GM13977 (cell line): ENCODE data around the gene SCYL1.

Source experiments
- DNase-seq: peaks from one replicate; pipeline ENCODE4 v3.0.0; 2012; ENCODE audit warnings: low spot score
- in situ Hi-C: fragments of 300-500 bp; cut with MboI; formaldehyde crosslinking; loops from one replicate; pipeline ENCODE4 v1.12.0; 2022; ENCODE audit warnings: low sequenced_read_pairs, low pct_unique_long_range_greater_than_20kb, mixed read lengths, inconsistent platforms; ENCODE audit not compliant: unreplicated experiment
- TF ChIP-seq, protein P1 (sequence below): IDR thresholded peaks from 2 replicates; pipeline ENCODE4 v1.5.1; 2012; ENCODE audit warnings: mild to moderate bottlenecking, control low read depth; ENCODE audit not compliant: insufficient read depth; ENCODE audit errors: extremely low read depth, missing control alignments

Gene SCYL1

DNA sequence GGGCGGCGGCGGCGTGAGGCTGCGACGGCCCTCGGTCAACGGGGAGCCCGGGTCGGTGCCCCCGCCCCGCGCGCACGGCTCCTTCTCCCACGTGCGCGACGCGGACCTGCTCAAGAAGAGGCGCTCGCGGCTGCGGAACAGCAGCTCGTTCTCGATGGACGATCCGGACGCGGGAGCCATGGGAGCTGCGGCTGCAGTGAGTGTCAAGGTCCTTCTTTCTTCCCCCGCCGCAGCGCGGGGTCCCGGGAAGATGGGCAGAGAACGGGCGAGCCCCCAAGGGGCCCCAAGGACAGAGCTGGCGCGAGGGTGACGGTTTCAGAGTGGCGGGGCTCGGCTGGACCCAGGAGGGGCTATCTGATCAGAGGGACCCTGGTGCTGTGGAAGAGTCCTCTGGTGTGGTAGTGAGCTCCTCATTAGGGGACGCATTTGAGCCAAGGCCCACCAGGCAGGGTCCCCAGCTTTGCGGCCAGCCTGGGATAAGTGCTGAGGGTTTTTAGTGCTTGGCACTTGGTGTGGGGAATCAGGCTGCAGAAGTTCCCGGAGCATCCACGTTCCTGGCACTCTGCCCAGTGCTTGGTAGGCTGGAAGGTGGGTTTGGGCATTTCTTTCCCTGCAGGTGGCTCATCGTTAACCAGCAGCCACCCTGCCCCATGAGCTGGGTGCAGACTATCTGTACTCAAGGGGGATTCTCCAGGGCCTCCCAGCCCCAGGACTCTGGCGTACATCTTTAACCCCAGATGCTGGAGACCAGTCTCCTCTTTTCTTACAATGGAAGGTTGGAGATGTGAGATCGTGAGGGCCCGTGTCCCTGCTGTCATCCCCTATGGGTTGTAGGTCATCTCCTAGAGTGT, 60.7 kb downstream of the SCYL1 start:
- DNase-seq: no peak
- in situ Hi-C loops: no loop called here
- TF ChIP-seq, protein P1, sequence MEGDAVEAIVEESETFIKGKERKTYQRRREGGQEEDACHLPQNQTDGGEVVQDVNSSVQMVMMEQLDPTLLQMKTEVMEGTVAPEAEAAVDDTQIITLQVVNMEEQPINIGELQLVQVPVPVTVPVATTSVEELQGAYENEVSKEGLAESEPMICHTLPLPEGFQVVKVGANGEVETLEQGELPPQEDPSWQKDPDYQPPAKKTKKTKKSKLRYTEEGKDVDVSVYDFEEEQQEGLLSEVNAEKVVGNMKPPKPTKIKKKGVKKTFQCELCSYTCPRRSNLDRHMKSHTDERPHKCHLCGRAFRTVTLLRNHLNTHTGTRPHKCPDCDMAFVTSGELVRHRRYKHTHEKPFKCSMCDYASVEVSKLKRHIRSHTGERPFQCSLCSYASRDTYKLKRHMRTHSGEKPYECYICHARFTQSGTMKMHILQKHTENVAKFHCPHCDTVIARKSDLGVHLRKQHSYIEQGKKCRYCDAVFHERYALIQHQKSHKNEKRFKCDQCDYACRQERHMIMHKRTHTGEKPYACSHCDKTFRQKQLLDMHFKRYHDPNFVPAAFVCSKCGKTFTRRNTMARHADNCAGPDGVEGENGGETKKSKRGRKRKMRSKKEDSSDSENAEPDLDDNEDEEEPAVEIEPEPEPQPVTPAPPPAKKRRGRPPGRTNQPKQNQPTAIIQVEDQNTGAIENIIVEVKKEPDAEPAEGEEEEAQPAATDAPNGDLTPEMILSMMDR: no peak

DNA sequence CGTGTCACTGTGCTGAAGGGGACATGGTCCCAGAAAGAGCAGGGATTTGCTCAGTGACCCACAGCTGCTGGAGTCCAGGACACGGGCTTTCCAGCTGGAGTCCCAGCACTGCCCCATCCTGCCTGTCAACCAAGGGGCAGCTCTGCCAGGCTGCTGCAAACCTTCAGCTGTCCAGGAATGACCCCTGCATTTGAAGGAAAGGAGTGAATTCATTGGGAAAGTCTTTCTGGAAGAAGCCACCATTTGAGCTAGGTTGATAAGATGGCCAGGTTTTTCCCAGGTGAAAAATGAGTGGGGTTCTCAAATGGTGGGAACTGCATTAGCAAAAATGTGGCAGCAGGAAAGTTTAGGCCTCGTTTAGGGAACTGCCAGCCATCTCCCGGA, 61.4 kb downstream of the SCYL1 start:
- TF ChIP-seq, protein P1: no peak
- in situ Hi-C loops: no loop called here
- no peak for DNase-seq

DNA sequence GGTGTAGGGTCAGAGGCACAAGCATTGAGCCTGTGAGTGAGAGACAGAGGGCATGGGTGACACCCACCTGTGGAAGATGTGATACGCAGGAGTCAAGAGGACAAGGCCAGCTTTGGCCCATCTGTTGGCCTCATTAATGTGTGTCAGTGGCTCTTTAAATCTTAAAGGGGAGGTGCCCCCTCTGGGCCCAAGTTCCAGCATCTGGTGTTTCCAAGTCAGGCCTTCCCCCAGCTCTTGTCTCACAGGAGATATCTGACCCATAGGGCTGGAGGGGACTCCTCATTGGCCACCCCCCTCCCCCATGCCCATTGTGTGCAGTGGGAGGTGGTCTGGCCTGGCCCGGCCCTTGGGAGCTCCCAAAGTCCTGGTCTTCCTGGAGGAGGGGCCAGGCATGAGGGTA, 61.8 kb downstream of the SCYL1 start:
- DNase-seq: no peak
- in situ Hi-C loops: no loop called here
- TF ChIP-seq, protein P1: no peak
